Mucosa of rectum (tissue), 2 donors: ENCODE results near the gene SCGB3A2.

Source experiments
- H3K27ac ChIP-seq, 2 donors: one replicate each; pipeline ENCODE4 v1.7.0; 2013; ENCODE audit warnings: inconsistent platforms in 2 of 2, low read depth in 2 of 2, low read length in 2 of 2
- H3K27me3 ChIP-seq, 2 donors: one replicate each; pipeline ENCODE4 v1.7.0; 2013; ENCODE audit warnings: low read length in 2 of 2; ENCODE audit not compliant: control insufficient read depth in 2 of 2, insufficient read depth in 2 of 2
- H3K36me3 ChIP-seq, 2 donors: one replicate each; pipeline ENCODE4 v1.7.0; 2013; ENCODE audit warnings: low read length in 2 of 2; ENCODE audit not compliant: control insufficient read depth in 2 of 2, insufficient read depth in 2 of 2
- H3K4me1 ChIP-seq, 2 donors: one replicate each; pipeline ENCODE4 v1.7.0; 2013; ENCODE audit warnings: low read length in 2 of 2, mild to moderate bottlenecking in 1 of 2; ENCODE audit not compliant: control insufficient read depth in 2 of 2, insufficient read depth in 2 of 2
- H3K4me3 ChIP-seq, 2 donors: one replicate each; pipeline ENCODE4 v1.7.0; 2013; ENCODE audit warnings: low read length in 2 of 2
- H3K9ac ChIP-seq, 2 donors: one replicate each; pipeline ENCODE4 v1.7.0; 2013; ENCODE audit warnings: low read length in 2 of 2, low read depth in 1 of 2, mild to moderate bottlenecking in 1 of 2
- H3K9me3 ChIP-seq, 2 donors: one replicate each; pipeline ENCODE4 v1.7.0; 2013; ENCODE audit warnings: low read length in 2 of 2; ENCODE audit not compliant: control insufficient read depth in 2 of 2
- donor health status: healthy.
- donor health status: Normal muscosa, but diverticular disease.

SCGB3A2 gene

DNA sequence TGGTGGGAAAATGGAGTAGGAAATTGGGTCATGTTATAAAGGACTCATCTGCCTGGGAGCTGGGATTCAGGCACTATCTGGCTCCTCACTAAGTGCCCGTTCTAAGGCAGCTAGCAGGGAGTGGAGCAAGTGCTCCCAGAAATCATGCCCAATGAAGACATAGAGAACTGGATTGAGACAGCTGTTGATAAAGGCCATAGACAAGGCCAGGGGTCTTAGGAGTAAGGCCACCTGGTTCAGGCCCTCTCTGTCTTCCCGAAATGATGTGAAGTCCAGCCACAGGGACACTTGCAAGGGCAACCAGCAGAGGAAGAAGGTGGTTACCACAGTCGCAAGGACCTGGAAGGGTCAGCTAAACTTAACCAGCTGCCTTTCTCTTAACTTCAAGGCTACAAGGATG, 26.9 kb upstream of the SCGB3A2 start:
- no peak overlapping the region for H3K27ac ChIP-seq
- H3K36me3 ChIP-seq: no peaks in the 10 kb centered on the region
- H3K4me1 ChIP-seq: no peaks in the 10 kb centered on the region
- H3K9ac ChIP-seq: no peak overlapping the region
- H3K4me3 ChIP-seq: no peak overlapping the region
- no peaks in the 10 kb centered on the region for H3K27me3 ChIP-seq
- no peaks in the 10 kb centered on the region for H3K9me3 ChIP-seq

DNA sequence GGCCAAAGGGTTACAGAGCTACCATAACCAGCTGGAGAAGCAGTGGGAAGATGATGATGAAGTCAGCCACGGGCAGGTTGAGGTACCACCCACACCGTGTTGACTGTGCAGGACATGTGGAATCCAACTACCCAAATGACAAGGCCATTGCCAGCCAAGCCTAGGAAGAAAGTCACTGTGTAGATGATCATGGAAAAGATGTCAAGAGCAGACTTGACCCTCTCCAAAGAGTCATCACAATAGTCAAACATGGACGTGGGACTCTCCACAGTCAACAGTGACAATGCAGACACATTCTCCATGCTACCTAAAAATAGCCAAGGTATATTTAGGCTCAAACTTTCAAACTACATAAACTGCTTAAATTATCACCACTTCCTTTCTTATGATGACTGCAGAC, 26.1 kb upstream of the SCGB3A2 start:
- H3K9me3 ChIP-seq: no peaks in the 10 kb centered on the region
- no peaks in the 10 kb centered on the region for H3K4me1 ChIP-seq
- H3K36me3 ChIP-seq: no peaks in the 10 kb centered on the region
- no peak overlapping the region for H3K4me3 ChIP-seq
- no peak overlapping the region for H3K9ac ChIP-seq
- no peak overlapping the region for H3K27ac ChIP-seq
- H3K27me3 ChIP-seq: no peaks in the 10 kb centered on the region

DNA sequence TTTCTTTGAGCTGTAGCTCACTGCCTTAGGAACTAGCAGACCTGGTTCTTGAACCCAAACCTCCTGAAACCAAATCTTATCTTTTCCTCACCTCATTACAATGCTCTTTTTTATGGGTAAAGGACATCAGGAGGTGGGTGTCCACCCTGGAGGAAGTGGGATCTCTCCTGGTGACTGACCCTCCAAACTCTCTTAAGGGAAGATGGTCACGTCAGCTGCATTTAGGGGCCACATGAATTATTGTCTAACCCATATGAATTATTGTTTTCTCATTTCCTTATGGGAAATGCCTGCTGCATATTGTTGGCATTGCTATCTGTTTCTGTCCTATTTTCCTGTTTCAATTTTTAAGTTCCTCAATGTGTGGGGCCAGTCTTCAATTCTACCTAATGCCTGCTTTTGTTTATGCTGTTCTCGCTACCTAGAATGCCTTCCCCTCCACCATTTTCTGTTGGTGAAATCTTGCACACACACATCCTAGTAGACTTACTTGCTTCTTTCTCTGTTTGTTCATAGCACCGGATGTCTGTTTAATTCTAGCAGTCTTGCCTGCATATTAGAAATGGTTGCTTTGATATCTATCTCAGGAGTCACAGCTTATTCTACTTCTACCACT, 25.0 kb upstream of the SCGB3A2 start:
- no peak overlapping the region for H3K27ac ChIP-seq
- no peaks in the 10 kb centered on the region for H3K27me3 ChIP-seq
- H3K36me3 ChIP-seq: no peaks in the 10 kb centered on the region
- H3K4me3 ChIP-seq: no peak overlapping the region
- no peaks in the 10 kb centered on the region for H3K4me1 ChIP-seq
- H3K9me3 ChIP-seq: no peaks in the 10 kb centered on the region
- no peak overlapping the region for H3K9ac ChIP-seq

DNA sequence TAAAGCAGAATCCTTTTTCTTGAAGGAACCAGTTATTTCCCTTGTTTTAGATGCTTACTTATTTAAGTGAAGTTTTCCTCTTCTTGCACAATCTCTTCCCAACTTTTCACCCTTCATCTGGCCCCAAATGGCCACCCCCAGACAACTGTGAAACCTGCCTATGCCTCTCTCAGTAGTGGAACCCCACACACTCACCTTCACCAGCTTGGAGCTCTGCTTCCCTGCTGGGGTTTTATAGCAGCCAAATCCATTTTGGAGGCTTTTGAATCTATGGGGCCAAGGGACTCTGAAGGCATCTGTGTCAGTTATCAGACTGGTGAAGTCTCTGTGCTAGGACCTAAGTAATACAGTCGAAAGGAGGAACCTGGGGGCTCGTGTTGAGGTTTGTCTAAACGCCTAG, 24.2 kb upstream of the SCGB3A2 start:
- H3K36me3 ChIP-seq: no peaks in the 10 kb centered on the region
- H3K9me3 ChIP-seq: no peaks in the 10 kb centered on the region
- no peaks in the 10 kb centered on the region for H3K27me3 ChIP-seq
- no peak overlapping the region for H3K27ac ChIP-seq
- no peaks in the 10 kb centered on the region for H3K4me1 ChIP-seq
- H3K4me3 ChIP-seq: no peak overlapping the region
- H3K9ac ChIP-seq: no peak overlapping the region

DNA sequence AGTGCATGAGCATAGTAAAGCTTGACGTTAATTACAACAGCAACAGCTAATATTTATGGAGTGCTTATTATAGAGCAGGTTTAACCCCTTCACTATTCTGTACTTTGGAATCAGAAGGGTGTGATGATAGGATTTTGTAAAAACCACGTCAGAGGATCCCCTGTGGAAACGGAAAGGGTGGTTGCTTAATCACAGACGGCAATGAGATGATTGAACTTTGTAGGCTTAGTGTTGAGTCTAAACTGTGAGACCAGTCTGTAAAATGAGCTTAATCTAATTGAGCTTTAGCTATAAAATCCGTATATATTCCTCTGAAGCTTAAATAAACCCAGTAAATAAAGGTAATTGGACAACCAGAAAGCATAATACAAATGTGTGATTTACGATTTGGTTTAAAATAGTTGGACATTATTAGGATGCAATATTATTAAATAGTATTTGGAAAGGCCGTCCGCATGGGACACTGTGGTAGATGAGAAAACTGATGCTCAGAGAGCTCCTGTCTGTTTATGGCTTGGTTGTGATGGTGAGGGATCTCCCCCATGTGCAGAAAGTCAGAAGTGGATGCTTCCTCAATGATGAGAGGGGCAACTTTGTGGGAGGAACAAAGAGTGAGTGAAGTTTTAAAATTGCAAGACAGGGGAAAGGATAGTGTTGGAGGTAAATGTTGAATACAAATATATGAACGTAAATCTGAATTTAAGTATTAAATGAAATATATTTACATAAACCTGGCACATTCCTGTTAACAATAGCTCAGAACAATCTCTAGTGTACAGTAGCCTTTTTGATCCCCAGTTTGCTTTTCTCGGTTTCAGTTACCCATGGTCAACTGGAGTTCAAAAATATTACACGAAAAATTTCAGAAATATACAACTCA, 23.4 kb upstream of the SCGB3A2 start:
- H3K9me3 ChIP-seq: no peaks in the 10 kb centered on the region
- peaks cover 0 to 1% of the 10 kb centered on the region in 2 donors for H3K4me1 ChIP-seq
- no peaks in the 10 kb centered on the region for H3K36me3 ChIP-seq
- no peak overlapping the region for H3K4me3 ChIP-seq
- H3K27ac ChIP-seq: no peak overlapping the region
- H3K27me3 ChIP-seq: no peaks in the 10 kb centered on the region
- H3K9ac ChIP-seq: no peak overlapping the region

DNA sequence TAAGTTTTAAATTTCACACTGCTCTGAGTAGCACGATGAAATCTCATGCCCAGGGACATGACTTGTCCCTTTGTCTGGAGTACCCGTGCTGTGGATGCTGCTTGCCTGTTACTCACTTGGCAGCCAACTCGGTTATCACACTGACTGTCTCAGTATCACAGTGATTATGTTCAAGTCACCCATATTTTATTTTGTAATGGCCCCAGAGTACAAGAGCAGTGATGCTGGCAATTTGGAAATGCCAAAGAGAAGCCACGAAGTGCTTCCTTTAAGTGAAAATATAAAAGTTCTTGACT, 22.8 kb upstream of the SCGB3A2 start:
- Histone ChIP-seq H3K9ac (no peak overlapping the region), H3K27me3 (no peaks in the 10 kb centered on the region), H3K4me1 (peaks cover 0 to 4% of the 10 kb centered on the region in 2 donors), H3K27ac (no peak overlapping the region), H3K36me3 (no peaks in the 10 kb centered on the region), H3K9me3 (no peaks in the 10 kb centered on the region), H3K4me3 (no peak overlapping the region)

DNA sequence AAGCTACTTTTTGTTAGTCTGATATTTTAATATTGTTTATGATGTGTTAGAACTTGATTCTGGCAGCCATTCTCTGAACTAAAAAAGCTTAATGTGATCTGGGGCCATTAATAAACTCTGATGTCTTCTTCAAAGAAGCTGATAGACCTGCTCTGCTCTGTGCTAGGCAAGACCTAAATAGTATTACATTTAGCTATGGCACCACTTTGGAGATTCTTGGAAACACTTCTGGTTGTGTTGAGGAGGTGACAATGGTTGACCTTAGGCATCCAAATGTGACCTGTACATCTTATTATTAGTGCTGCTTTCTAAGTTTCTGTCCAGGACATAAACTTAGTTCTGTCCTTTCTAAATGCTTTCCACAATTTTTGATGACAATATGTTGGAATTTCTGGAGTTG, 21.7 kb upstream of the SCGB3A2 start:
- peaks cover 0 to 4% of the 10 kb centered on the region in 2 donors for H3K4me1 ChIP-seq
- H3K4me3 ChIP-seq: no peak overlapping the region
- H3K9me3 ChIP-seq: no peaks in the 10 kb centered on the region
- H3K36me3 ChIP-seq: no peaks in the 10 kb centered on the region
- H3K27me3 ChIP-seq: no peaks in the 10 kb centered on the region
- no peak overlapping the region for H3K27ac ChIP-seq
- H3K9ac ChIP-seq: no peak overlapping the region

DNA sequence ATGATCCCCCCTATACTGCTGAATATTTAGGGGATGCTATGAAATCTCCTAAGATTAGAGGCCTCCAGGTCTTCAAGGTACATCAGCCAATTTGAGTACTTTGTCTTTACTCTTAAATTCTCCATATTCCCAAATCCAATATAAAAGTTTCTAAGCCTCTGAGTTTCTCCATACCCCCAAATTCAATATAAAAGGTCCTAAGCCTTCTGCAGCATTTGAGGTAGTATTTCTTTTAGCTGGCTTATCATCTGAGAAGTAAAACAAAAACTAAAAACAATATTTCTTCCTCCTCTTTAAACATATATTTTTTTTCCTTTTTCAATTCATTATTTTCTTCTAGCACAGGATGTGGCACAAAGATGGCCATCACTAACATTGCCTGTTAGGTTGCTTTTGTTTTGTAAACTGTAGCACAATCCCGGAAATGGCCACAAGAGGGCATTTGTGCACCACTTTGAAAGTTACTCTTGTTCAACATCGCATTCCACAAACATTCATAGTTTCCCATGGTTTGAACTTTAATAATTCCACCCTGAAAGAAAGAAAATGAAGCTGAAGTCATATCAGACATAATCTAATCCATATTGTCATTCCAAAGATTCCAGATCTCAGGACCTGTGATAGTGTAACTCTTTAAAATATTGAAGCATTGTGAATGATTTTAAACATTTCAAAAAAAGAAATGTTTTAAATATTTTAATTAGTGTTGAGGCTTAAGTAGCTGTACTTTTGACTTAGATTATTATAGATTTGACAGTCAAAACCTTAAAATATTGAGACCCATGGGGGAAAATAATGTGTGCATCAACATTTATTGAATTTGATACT, 21.0 kb upstream of the SCGB3A2 start:
- Histone ChIP-seq H3K27me3 (no peaks in the 10 kb centered on the region), H3K4me3 (no peak overlapping the region)

DNA sequence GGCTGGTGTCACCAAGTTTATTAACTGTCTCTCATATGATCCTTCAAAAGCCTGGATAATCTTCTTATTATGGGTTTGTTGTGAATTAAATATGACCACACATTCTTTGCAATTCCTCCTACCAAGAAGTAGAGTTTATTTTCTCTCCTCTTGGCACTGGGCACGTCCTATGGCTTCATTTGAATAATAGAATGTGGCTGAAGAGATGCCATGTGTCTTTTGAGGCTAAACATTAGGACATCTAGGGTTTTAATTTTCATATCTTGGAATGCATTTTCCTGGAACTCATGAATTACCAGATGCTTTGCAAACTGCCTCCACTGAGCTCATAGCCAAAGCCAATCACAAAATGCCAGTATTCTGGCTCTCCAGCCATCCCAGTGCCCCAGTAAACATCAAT, 19.9 kb upstream of the SCGB3A2 start:
- Histone ChIP-seq H3K27ac (no peak overlapping the region), H3K36me3 (no peaks in the 10 kb centered on the region), H3K9ac (no peak overlapping the region), H3K4me1 (peaks cover 0 to 4% of the 10 kb centered on the region in 2 donors), H3K9me3 (no peaks in the 10 kb centered on the region), H3K4me3 (no peak overlapping the region), H3K27me3 (no peaks in the 10 kb centered on the region)

More for the DNA sequence above, 21.0 kb upstream of the SCGB3A2 start:
- H3K9ac ChIP-seq: no peak overlapping the region
- H3K36me3 ChIP-seq: no peaks in the 10 kb centered on the region
- H3K27ac ChIP-seq: no peak overlapping the region
- H3K4me1 ChIP-seq: peaks cover 0 to 4% of the 10 kb centered on the region in 2 donors
- H3K9me3 ChIP-seq: no peaks in the 10 kb centered on the region
